Measurements from ENCODE around the gene DMC1. TPM values are rescaled to one million over a fixed set of nuclear protein-coding genes. Genes with fewer than 3 reads are reported as not detected.

Gene DMC1
- total RNA-seq, 2 experiments from 2014 or later, result 0.52 to 0.95 TPM

DNA sequence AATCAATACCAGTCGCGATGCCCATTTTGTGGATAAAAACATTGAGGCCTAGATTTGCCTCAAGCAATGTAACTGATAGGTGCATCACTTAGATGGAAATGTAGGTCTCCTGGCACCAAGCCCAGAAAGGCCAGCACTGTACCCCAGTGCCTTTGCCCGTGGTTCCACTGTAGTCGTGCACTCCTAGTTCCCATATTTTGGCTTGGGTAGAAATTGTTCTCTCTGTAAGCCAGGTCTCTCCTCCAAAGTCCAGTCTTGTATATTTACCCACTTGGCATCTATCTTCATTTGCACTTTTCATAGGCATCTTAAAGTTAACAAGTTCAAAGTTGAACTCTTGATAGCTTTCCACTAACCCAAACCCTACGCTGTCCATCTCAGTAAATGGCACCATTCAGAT, 41.6 kb upstream of the DMC1 start:
- POLR2A ChIA-PET, result no interaction called here
- no peaks in the 10 kb centered on the region for H3K4me1 Mint-ChIP-seq (ENCODE audit: low read depth)
- TF ChIP-seq, protein P1, sequence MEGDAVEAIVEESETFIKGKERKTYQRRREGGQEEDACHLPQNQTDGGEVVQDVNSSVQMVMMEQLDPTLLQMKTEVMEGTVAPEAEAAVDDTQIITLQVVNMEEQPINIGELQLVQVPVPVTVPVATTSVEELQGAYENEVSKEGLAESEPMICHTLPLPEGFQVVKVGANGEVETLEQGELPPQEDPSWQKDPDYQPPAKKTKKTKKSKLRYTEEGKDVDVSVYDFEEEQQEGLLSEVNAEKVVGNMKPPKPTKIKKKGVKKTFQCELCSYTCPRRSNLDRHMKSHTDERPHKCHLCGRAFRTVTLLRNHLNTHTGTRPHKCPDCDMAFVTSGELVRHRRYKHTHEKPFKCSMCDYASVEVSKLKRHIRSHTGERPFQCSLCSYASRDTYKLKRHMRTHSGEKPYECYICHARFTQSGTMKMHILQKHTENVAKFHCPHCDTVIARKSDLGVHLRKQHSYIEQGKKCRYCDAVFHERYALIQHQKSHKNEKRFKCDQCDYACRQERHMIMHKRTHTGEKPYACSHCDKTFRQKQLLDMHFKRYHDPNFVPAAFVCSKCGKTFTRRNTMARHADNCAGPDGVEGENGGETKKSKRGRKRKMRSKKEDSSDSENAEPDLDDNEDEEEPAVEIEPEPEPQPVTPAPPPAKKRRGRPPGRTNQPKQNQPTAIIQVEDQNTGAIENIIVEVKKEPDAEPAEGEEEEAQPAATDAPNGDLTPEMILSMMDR (IDR thresholded peaks at IDR 0.05), result no peak
- no peak overlapping the region for H3K27ac ChIP-seq (ENCODE audit: low read depth in 1 of 2, low read length in 2 of 2)
- intact Hi-C loops (cut with DNase I, micrococcal nuclease), result no loop called here
- no peaks in the 10 kb centered on the region for H3K9me3 ChIP-seq (ENCODE audit: control insufficient read depth in 1 of 2, insufficient read depth in 1 of 2, low read length in 2 of 2)
- H3K36me3 ChIP-seq (ENCODE audit: insufficient read depth, low read length), result no peaks in the 10 kb centered on the region
- DNase-seq (no peak), ATAC-seq (ENCODE audit: poor library complexity) (no peak)
- CTCF ChIA-PET, result no interaction called here
- H3K9me3 Mint-ChIP-seq, result no peaks in the 10 kb centered on the region
- H3K27ac Mint-ChIP-seq, result no peak overlapping the region
- H3K4me3 Mint-ChIP-seq, result no peak overlapping the region
- H3K36me3 Mint-ChIP-seq (ENCODE audit: low read depth), result no peaks in the 10 kb centered on the region
- H3K4me1 ChIP-seq (ENCODE audit: insufficient read depth, low read length), result no peaks in the 10 kb centered on the region
- H3K27me3 Mint-ChIP-seq, result peaks cover 6% of the 10 kb centered on the region
- no peak overlapping the region for H3K4me3 ChIP-seq (ENCODE audit: low read length)
- no peaks in the 10 kb centered on the region for H3K27me3 ChIP-seq (ENCODE audit: control insufficient read depth in 1 of 2, insufficient read depth in 2 of 2, low read length in 2 of 2)

DNA sequence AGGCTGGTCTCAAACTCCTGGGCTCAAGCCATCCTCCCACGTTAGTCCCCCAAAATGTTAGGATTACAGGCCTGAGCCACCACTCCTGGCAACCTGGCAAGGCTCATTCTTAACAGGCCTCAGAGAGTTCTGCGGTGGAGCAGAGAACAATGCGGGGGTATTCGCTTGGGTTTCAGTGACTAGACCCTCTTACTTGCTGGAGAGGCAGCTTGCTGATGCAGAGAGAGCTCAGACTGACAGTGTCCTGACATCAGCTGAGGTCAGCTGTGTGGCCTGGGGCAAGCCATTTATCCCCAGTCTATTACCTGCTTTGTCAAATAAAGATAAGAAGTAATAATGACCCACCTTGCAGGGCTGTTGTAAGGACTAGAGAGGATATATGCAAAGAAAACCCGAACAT, 40.3 kb upstream of the DMC1 start:
- DNase-seq (no peak), ATAC-seq (ENCODE audit: poor library complexity) (no peak)
- TF ChIP-seq, protein P1 (IDR thresholded peaks at IDR 0.05), result no peak
- Histone ChIP-seq H3K9me3 (ENCODE audit: control insufficient read depth in 1 of 2, insufficient read depth in 1 of 2, low read length in 2 of 2) (no peaks in the 10 kb centered on the region), H3K27me3 (ENCODE audit: control insufficient read depth in 1 of 2, insufficient read depth in 2 of 2, low read length in 2 of 2) (no peaks in the 10 kb centered on the region), H3K27ac (ENCODE audit: low read depth in 1 of 2, low read length in 2 of 2) (no peak overlapping the region), H3K4me3 (ENCODE audit: low read length) (no peak overlapping the region), H3K4me1 (ENCODE audit: insufficient read depth, low read length) (no peaks in the 10 kb centered on the region), H3K36me3 (ENCODE audit: insufficient read depth, low read length) (no peaks in the 10 kb centered on the region)
- Mint-ChIP-seq H3K27ac (no peak overlapping the region), H3K4me1 (ENCODE audit: low read depth) (no peaks in the 10 kb centered on the region), H3K4me3 (no peak overlapping the region), H3K27me3 (no peaks in the 10 kb centered on the region), H3K36me3 (ENCODE audit: low read depth) (no peaks in the 10 kb centered on the region), H3K9me3 (no peaks in the 10 kb centered on the region)
- ChIA-PET CTCF (no interaction called here), POLR2A (interaction anchor here (0.7 kb wide), 1 partner anchor 353 kb away, joined by 3 read pairs; no protein-coding TSS in a partner anchor)
- intact Hi-C loops (cut with DNase I, micrococcal nuclease), result no loop called here

DNA sequence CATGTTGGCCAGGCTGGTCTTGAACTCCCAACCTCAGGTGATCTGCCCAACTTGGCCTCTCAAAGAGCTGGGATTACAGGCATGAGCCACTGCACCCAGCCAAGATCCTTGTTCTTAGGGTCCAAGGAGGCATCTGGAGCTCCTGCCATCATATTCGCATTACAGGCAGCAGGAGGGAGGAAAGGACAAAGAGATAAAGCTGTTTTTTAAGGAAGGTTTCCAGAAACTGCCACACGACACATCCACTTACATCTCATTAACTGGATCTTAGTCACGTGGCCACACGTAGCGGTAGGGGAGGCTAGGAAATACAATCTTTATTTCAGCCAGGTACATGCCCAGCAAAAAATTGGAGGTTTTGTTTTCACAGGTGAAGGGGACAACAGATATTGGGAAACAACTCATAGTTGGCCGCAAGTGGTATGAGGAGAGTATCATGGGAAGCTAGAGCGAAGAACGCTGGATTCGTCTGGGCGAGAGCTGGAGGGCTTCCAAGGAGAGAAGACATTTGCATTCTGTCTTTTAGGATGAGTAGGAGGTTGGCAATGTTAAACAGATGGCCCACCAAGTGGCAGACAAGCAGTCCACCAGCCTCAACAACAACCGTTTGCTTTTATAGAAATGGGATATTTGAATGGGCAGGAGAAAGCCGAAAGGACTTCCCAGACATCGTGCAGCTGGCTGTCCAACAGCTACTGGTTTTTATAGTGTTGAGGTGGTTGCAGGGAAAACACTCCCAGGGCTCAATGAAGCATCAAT, 39.2 kb upstream of the DMC1 start:
- H3K27ac Mint-ChIP-seq, result no peak overlapping the region
- H3K36me3 Mint-ChIP-seq (ENCODE audit: low read depth), result no peaks in the 10 kb centered on the region
- H3K27ac ChIP-seq (ENCODE audit: low read depth in 1 of 2, low read length in 2 of 2), result no peak overlapping the region
- intact Hi-C loops (cut with DNase I, micrococcal nuclease), result loop anchor here in 1 of 2 experiments (10.0 kb wide), 1 partner anchor 676 kb away; no protein-coding TSS in a partner anchor
- no peak overlapping the region for H3K4me3 Mint-ChIP-seq
- no peaks in the 10 kb centered on the region for H3K36me3 ChIP-seq (ENCODE audit: insufficient read depth, low read length)
- no peaks in the 10 kb centered on the region for H3K9me3 Mint-ChIP-seq
- POLR2A ChIA-PET, result interaction anchor here (0.7 kb wide), 1 partner anchor 352 kb away, joined by 3 read pairs; no protein-coding TSS in a partner anchor
- CTCF ChIA-PET, result no interaction called here
- TF ChIP-seq, protein P1 (IDR thresholded peaks at IDR 0.05), result no peak
- H3K4me3 ChIP-seq (ENCODE audit: low read length), result no peak overlapping the region
- no peaks in the 10 kb centered on the region for H3K27me3 Mint-ChIP-seq
- no peaks in the 10 kb centered on the region for H3K9me3 ChIP-seq (ENCODE audit: control insufficient read depth in 1 of 2, insufficient read depth in 1 of 2, low read length in 2 of 2)
- no peaks in the 10 kb centered on the region for H3K27me3 ChIP-seq (ENCODE audit: control insufficient read depth in 1 of 2, insufficient read depth in 2 of 2, low read length in 2 of 2)
- ATAC-seq (ENCODE audit: poor library complexity) (no peak), DNase-seq (no peak)
- H3K4me1 Mint-ChIP-seq (ENCODE audit: low read depth), result no peaks in the 10 kb centered on the region
- H3K4me1 ChIP-seq (ENCODE audit: insufficient read depth, low read length), result no peaks in the 10 kb centered on the region

Data from CD4-positive, alpha-beta T cell (primary cell).